OCI-LY7 (cell line): Measurements from ENCODE around the gene RNF11. TPM values are rescaled to one million over a fixed set of nuclear protein-coding genes. Genes with fewer than 3 reads are reported as not detected.

ENCODE experiments used
- BruUV-seq: library from RNA; stranded (reverse); fragments of 400-500 nt; replicated peaks from 2 replicates; lab custom pipeline; 2021; lab: Mats Ljungman, UMichigan
- CTCF ChIA-PET: fragments of 300-600 bp; sonication (Branson Sonifier 250); formaldehyde crosslinking; loops from one replicate; lab custom pipeline; 2022; ENCODE audit warnings: antibody characterized with exemption; ENCODE audit not compliant: unreplicated experiment; lab: Charles Lee
- POLR2A ChIA-PET: fragments of 300-600 bp; sonication (Branson Sonifier 250); formaldehyde crosslinking; loops from one replicate; lab custom pipeline; 2022; ENCODE audit warnings: antibody characterized with exemption; lab: Charles Lee
- DNase-seq: peaks from one replicate; pipeline ENCODE4 v3.0.0-alpha.2; 2015; ENCODE audit warnings: low spot score
- H2AFZ ChIP-seq: fragments of 200-600 bp; sonication (generic), shearing (Covaris generic); 2 replicates; pipeline ENCODE4 v1.6.1; 2014; ENCODE audit warnings: mild to moderate bottlenecking, antibody characterized with exemption, low read length, moderate library complexity
- H3K27ac ChIP-seq: fragments of 200-600 bp; sonication (generic); 2 replicates; pipeline ENCODE4 v1.5.1; 2014; ENCODE audit warnings: mixed run types, low read depth, mild to moderate bottlenecking, moderate library complexity, low read length, inconsistent platforms; ENCODE audit not compliant: poor library complexity, severe bottlenecking
- H3K36me3 ChIP-seq: fragments of 200-600 bp; sonication (generic); 2 replicates; pipeline ENCODE4 v1.6.1; 2014; ENCODE audit warnings: mild to moderate bottlenecking, antibody characterized with exemption, low read length, moderate library complexity, mixed read lengths; ENCODE audit not compliant: insufficient read depth
- H3K4me1 ChIP-seq: fragments of 200-600 bp; sonication (generic); 2 replicates; pipeline ENCODE4 v1.5.1; 2014; ENCODE audit warnings: mild to moderate bottlenecking, low read length; ENCODE audit not compliant: insufficient read depth, poor library complexity, severe bottlenecking
- H3K4me2 ChIP-seq: fragments of 200-600 bp; sonication (generic); 2 replicates; pipeline ENCODE4 v1.6.1; 2014; ENCODE audit warnings: mild to moderate bottlenecking, low read length
- H3K4me3 ChIP-seq: fragments of 200-600 bp; sonication (generic); 2 replicates; pipeline ENCODE4 v1.5.1; 2014; ENCODE audit warnings: mild to moderate bottlenecking, low read depth, low read length; ENCODE audit not compliant: poor library complexity, severe bottlenecking
- H3K79me2 ChIP-seq: fragments of 200-600 bp; sonication (generic); 2 replicates; pipeline ENCODE4 v1.6.1; 2016; ENCODE audit warnings: low read depth, mild to moderate bottlenecking, low read length, moderate library complexity, mixed read lengths; ENCODE audit not compliant: insufficient read depth
- H3K9me2 ChIP-seq: fragments of 200-600 bp; sonication (generic); 2 replicates; pipeline ENCODE4 v1.6.1; 2016; ENCODE audit warnings: mild to moderate bottlenecking, low read length, mixed read lengths; ENCODE audit not compliant: insufficient read depth
- H3K9me3 ChIP-seq: fragments of 200-600 bp; sonication (generic); 2 replicates; pipeline ENCODE4 v1.6.1; 2014; ENCODE audit warnings: mild to moderate bottlenecking, mixed run types, low read length, mixed read lengths
- H4K20me1 ChIP-seq: fragments of 200-600 bp; sonication (generic); 2 replicates; pipeline ENCODE4 v1.6.1; 2014; ENCODE audit warnings: mild to moderate bottlenecking, antibody characterized with exemption, low read length, moderate library complexity, mixed read lengths; ENCODE audit not compliant: insufficient read depth
- CTCF ChIP-seq: fragments of 200-600 bp; sonication (generic); conservative IDR thresholded peaks from 2 replicates; pipeline ENCODE4 v1.5.1; 2014; ENCODE audit warnings: mild to moderate bottlenecking, antibody characterized with exemption, low read length, moderate library complexity, mixed read lengths
- EZH2phosphoT487 ChIP-seq: fragments of 200-600 bp; sonication (generic); IDR thresholded peaks from 2 replicates; pipeline ENCODE4 v1.6.1; 2018; ENCODE audit warnings: low read depth, borderline replicate concordance, mild to moderate bottlenecking, mixed run types, antibody characterized with exemption, low read length, moderate library complexity, mixed read lengths
- intact Hi-C: fragments of 100-400 bp; cut with micrococcal nuclease; formaldehyde crosslinking; loops from one replicate; pipeline ENCODE4 v1.10.0; 2022; ENCODE audit not compliant: unreplicated experiment
- total RNA-seq, 2 experiments: library from RNA; depleted of rRNA in 1 of 2; stranded (reverse); fragments of >200 nt in 1 of 2; shearing (Covaris generic) in 1 of 2; gene quantifications; 2 replicates each; pipeline ENCODE4 v1.2.3, GENCODE V29; 2014 to 2022

RNF11 gene
- total RNA-seq, 2 experiments from 2014 or later = 1.5 to 4.8 TPM

GRCh38 chr1:51236531-51237350 is 668 bp downstream of the RNF11 start:
- no peaks in the 10 kb centered on the region for H3K9me2 ChIP-seq
- H3K27ac ChIP-seq = no peak overlapping the region
- peaks cover 20% of the 10 kb centered on the region; the same call in 1 of the 2 replicates for H4K20me1 ChIP-seq
- H3K36me3 ChIP-seq = no peaks in the 10 kb centered on the region
- no peaks in the 10 kb centered on the region for H3K79me2 ChIP-seq
- TF ChIP-seq CTCF = no peak
- no peak for TF ChIP-seq EZH2phosphoT487
- intact Hi-C loops = loop anchor here (10.0 kb wide), 1 partner anchor 198 kb away; no protein-coding TSS in a partner anchor
- H3K9me3 ChIP-seq = no peaks in the 10 kb centered on the region
- ChIA-PET CTCF (no interaction called here), POLR2A (no interaction called here)
- H3K4me1 ChIP-seq = peaks cover 20% of the 10 kb centered on the region
- peak overlapping the region; percentile 92 for H3K4me2 ChIP-seq
- peak overlapping the region; percentile 82 for H3K4me3 ChIP-seq
- BruUV-seq = no TSS peak
- peak; percentile 15 for DNase-seq
- H2AFZ ChIP-seq = peak overlapping the region; percentile 88

GRCh38 chr1:51237351-51238033 is 1.4 kb downstream of the RNF11 start:
- TSS peak; percentile 60 for BruUV-seq
- H3K9me3 ChIP-seq = no peaks in the 10 kb centered on the region
- H4K20me1 ChIP-seq = peaks cover 20% of the 10 kb centered on the region; the same call in 1 of the 2 replicates
- H3K4me2 ChIP-seq = peak overlapping the region; percentile 92
- H3K27ac ChIP-seq = no peak overlapping the region
- DNase-seq = no peak
- H3K4me1 ChIP-seq = peaks cover 20% of the 10 kb centered on the region
- intact Hi-C loops = loop anchor here (10.0 kb wide), 1 partner anchor 197 kb away; no protein-coding TSS in a partner anchor
- H2AFZ ChIP-seq = no peak overlapping the region
- CTCF ChIA-PET = no interaction called here
- H3K79me2 ChIP-seq = no peaks in the 10 kb centered on the region
- POLR2A ChIA-PET = no interaction called here
- no peaks in the 10 kb centered on the region for H3K9me2 ChIP-seq
- TF ChIP-seq EZH2phosphoT487 (no peak), CTCF (no peak)
- H3K36me3 ChIP-seq = no peaks in the 10 kb centered on the region
- H3K4me3 ChIP-seq = peak overlapping the region; percentile 82
